Fibroblast of skin of right biceps (primary cell): Measurements from ENCODE around the gene AGAP1.
"Not testable (repeated sequence)": the region's sequence is repeated elsewhere in the genome, so short reads cannot be mapped to it uniquely, and the experiment has no call there.

ENCODE experiments used
- DNase-seq: peaks from one replicate; pipeline ENCODE4 v3.0.0-alpha.2; 2013

Gene AGAP1

DNA sequence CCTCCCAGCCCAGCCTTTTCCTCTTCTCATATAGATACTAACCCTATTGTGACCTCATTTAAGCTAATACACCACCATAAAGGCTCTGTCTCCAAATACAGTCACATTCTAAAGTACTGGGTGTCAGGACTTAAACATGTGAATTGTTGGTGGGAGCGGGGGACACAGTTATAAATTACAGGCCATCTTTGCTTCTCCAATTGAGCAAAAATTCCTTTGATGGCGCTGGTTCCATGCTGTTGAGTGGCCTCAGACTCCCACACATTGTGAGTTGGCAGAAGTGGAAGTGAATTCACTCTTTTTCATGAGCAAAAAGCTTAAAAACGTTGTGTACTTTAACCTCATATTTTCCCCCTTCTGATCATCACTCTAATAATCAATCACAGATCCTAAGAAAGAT is 628.4 kb downstream of the AGAP1 start:
- DNase-seq: no peak

DNA sequence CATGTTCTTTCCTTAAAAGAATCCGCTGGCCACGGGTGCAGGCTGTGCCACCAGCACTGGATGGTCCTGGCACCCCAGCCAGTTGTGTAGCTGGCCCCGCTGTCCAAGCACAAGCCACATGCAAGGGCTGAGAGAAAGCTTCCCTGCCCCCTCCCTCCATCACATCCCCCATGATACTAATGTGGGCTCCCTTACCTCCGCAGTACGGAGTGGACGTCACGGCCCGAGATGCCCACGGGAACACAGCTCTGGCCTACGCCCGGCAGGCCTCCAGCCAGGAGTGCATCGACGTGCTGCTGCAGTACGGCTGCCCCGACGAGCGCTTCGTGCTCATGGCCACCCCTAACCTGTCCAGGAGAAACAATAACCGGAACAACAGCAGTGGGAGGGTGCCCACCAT is 629.9 kb downstream of the AGAP1 start:
- DNase-seq: no peak

DNA sequence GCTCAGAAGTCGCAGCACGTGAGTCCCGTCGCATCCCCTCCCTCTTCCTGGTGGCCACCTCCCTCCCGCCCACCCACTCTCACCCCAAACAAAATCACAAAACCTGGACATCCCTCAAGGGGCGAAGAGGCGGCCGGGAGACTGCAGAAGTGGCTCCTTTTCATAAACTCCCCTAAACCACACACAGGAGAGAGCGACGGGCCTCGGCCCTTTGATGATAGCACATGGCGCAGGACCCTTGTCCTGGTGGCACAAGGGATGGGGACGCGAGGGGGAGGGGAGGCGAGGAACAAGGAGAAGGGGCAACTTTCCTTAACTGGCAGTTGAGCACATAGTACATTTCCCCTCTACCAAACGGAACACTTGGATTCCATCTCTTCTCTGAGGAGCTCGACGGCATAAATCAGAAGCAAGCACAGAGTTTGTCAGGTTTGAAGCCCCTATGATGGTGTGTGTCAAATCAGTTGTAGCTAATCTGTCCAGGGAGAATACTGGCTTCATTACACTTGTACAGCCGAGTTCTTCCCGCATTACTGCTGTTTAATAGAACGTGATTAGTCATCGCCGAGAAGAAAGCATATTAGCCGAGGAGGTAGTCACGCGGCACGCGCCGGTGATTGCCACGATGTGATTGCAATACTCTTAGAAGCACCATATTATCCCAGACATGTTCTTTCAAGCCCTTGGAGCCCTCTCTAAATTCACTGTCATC is 630.5 kb downstream of the AGAP1 start:
- DNase-seq: no peak

DNA sequence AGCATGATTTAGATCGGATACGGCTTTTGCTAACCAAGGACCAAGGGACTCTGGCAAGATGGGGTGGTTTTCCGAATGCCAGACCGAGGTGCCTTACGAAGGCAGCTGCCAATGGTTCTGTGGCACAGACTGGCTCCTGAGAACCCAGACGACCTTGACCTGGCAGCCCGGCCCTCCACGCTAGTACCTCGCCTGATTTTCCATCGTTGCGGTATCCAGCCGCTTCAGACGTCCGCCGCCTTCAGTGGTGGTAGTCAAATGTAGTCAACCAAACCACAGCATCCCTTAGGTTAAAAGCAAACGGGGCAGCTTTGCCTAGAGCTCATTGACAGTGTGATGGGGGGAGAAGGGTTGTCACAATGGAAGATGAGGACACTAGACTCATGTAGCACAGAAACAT is 631.7 kb downstream of the AGAP1 start:
- no peak for DNase-seq

DNA sequence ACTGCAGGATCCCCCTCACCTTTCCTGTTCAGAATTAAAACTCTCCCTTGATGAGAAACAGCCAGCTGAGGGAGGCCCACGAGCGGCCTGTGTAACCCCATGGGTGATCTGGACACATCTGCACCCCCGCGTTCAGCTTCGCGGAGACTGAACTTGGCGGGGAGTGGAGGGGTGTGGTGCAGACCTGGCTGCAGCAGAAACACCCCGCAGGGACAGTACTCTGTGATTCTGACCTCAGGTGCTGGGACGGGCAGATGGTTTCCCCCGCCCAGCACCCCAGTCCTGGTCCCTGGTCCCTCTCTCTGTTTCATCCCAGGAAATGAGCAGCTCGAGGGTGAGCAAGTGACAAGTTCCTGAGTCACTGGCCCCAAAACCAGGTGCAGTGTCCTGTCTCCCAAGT is 633.2 kb downstream of the AGAP1 start:
- no peak for DNase-seq

DNA sequence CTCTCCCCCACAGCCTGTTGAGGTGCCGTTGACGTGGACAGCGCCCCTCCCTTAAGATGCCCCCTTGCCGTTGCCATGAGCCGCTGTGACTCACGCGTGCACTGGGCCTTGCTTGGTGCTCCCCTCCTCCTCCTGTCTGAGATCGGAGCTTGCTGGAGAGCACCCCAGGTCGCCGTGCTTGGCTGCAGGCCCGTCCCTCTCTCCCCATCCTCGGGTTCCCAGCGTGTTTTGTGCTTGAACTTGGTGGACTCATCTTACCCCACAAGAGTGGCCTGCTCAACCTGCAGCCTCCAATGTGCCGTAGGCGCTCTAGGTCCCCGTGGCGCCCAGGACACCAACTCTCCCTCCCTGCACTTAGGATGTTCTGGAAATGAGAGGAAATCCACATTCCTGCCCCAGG is 634.5 kb downstream of the AGAP1 start:
- no peak for DNase-seq

DNA sequence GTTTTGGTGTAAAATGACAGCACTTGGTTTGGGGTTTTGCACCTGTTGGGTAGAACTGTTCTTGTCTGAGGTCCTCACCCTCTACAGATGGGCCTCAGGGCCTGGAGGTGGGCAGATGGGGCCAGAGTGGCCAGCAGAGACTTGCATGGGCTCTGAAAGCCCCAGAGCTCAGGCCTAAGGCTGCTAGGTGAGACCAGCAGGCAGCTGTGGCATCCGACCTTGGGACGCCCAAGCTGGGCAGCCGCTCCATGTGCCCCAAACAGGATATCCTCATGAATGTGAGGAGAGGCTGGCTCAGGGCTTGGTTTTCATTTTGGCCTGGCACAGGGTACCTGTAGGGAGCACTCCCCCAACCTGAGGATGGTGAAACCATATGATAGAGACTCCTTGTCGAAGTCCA is 636.1 kb downstream of the AGAP1 start:
- DNase-seq: no peak

DNA sequence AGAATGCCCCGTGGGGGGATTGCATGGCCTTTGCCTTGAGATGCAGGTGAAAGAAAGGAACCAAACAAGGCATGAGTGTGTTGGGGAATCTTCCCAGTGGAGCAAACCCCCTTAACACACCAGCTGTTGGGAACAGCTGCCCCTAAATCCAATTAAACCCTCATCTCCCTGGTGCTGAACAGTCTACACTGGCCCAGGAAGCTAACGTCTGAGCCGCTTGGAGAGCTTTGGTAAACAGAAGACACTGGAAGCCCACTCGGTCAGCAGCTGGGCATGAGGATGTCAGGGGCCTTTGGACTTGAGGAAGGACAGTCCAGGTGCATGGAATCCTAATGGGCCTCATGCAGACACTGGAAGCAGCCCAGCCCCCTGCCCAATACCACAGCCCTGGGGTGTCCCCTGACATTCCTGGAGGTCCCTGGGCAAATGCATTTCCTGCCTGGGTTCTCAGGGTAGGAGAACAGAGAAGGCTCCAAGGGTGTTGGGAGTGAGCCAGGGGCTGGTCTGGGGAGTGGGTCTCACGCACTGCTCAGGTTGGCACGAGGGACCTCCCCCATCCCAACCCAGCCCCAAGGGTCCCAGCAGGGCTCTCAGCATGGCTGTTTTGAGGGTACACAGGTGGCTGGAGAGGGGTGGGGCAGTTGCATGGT is 636.6 kb downstream of the AGAP1 start:
- no peak for DNase-seq

DNA sequence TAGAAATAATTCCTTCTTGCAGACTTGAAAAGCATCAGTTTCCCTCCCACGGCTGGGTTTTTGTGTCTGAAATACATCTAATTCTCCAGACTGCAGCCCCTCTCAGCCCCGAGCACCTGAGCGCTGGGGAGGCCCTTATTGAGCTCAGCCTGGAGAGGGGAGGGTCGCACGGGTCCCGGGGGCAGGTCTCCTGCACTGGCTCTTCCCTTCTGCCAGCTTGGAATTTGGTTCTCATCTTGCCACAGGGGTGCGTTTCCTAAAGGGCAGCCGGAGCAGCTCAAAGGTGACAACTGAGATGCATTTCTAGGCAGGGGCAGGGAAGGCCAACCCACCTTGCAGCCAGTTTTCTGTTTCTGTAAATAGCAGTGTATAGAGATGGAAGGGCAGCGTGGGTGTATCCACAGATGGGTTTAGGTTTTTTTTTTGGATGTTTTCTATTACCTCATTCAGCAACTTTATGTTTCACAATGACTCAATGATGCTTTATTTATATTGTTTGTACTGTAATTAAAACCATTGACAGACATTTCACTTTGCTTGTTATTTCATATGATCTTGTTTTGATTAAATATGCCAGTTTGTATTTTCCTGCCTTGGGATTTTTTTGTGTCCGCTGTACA is 637.3 kb downstream of the AGAP1 start:
- no peak for DNase-seq

DNA sequence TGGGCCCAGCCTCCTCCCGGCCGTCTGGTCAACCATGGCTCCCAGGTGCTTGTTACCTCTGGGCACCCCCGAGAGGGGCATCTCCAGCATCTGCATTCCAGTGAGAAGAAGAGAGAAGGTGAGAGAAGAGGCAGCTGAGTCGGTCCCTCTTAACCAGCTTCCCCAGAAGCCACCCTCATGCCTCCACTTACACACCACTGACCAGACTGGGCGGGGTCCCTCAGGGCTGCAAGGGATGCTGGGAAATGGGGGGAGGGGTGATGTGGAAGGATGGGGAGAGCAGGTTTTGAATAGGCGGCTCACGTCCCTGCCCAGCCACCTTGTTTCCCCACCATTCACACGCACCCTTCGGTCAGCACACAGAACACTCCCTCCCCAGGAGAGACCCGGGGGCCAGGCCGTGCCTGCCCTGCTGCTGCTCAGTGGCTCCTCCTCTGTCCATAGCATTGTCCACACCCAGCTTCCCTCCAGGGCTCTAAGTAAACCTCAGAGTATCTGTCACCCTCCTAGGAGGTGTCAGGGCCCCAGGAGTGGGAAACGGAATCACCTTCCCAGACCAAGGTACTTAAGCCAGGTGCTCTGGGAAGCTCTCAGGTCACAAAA is 639.7 kb downstream of the AGAP1 start:
- DNase-seq: no peak

DNA sequence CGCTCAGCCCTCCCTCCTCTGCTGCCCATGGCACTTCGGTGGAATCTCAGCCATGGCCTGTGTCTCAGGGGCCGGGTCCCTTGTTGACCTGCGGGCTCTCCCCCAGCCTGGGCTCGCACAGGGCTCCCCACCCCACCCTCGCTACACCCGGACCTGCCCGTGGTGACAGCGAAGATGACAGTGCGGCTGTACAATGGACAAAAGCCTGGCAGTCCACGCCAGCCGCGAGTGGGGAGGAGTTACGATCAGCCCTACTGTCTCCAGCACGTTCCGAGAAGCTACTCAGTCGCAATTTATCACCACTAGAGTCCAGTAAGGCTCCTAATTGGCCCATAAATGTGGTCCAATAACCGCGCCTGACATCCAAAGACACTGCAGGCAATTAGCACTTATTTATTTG is 642.7 kb downstream of the AGAP1 start:
- DNase-seq: no peak

DNA sequence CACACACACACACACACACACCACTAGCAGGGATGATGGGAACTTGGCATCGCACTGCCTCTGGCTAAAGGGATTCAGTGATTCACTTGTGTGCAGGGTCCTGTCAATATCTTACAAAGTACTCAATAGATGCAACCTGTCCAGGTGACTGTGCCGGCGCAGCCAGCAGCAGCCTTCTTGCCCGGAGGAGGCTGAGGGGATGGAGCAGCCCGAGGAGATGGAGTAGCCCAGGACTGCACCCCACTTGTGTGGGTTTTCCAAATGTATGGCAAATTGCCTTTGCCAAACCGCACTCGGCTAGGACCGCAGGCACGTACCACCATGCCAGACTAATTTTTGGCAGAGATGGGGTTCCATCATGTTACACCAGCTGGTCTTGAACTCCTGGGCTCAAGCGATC is 643.2 kb downstream of the AGAP1 start:
- no peak for DNase-seq

DNA sequence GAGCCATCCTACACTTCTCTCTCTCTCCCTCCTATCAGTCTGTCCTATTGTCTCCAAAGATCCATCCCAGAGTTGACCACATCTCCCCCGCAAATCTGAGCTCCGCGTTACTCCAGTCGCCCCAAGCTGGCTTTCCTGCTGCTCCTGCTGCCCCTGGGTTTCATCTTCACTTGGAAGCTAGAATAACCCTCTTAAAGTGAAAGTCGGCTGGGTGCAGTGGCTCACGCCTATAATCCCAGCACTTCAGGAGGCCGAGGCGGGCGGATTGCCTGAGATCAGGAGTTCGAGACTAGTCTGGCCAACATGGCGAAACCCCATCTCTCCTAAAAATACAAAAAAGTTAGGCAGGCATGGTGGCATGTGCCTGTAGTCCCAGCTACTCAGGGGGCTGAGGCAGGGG is 647.8 kb downstream of the AGAP1 start:
- not testable (repeated sequence) for DNase-seq

DNA sequence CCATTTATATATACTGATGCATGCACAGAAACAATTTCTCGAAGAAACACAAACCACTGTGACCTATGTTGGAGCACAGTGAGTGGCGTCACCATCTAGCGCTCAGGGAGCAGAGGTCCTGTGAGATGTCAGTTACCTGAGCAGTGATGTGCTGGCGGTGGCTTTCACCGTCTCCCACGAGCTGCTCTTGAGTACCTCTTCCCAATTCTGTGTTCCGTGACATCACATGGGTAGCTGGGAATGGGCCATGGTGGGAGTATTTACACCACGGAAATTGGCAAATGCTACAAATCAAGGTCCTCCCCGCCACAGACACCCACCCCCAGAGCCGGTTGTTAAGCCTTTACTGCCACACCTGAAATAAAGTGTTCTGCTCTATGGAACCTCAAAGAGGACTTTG is 650.0 kb downstream of the AGAP1 start:
- no peak for DNase-seq

DNA sequence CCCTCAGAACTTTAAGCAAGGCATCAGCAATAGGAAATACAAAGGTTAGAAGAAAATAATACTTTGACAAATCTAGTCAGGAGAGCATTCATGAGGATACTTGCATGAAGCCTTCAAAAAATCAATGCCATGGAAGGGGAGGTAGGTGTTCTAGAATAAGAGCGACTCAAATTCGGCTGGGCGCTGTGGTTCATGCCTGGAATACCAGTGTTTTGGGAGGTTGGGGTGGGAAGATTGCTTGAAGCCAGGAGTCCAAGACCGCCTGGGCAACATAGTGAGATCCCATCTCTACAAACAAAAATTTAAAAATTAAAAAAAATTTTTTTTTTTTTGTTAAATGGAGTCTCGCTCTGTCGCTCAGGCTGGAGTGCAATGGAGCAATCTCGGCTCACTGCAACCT is 652.6 kb downstream of the AGAP1 start:
- DNase-seq: no peak

DNA sequence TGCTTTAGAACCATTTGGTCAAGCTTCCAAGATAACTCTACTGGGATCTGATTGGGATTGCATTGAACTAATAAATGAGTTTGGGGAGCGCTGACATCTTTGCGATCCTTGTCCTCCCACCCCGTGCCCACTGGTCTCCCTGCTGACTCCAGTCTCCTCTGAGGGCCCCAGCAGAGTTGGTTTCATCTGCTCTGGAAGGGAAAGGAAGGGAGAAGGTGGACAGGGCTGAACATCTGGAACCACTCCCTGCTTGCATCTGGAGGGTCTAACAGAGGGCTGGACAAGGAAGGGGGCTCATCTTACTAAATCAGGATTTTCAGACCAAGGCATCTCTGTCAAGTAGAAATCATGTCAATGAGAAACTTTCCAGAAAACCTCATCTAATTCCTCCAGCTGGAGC is 661.6 kb downstream of the AGAP1 start:
- no peak for DNase-seq

DNA sequence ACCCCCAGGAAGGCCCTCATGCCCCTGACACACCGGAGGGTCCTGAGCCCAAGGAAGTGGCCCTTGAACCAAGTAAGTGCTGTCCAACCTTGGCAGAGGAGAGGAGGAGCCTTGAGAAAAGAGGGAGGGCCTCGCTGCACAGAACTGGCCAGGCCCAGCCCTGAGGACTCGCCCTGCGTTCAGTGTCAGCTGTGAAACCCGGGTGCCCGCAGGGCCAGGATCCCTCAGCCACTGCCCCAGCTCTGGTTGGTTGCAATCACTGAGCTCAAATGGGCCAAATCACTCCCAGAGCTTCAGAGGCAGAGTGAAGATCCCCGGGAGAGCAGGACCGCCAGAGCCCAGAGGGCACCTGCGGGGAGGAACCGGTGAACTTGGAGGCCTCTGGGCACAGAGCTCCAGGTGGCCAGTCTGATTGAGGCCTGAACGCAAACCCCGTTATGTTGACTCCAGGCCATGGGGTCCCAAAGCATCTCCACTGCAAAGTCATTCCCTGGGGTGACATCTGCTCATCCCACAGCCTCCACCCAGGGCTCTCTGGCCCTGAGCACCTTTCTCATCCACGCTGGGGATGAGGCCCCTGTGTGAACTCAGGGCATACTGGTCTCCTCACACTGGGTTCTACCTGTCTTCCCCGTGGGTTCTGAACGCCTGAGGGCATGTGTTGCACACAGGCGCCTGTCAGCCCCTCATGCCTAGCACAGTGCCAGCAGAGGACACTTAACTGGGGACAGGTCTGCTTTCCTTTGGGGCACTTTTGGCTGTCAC is 662.4 kb downstream of the AGAP1 start:
- DNase-seq: no peak

DNA sequence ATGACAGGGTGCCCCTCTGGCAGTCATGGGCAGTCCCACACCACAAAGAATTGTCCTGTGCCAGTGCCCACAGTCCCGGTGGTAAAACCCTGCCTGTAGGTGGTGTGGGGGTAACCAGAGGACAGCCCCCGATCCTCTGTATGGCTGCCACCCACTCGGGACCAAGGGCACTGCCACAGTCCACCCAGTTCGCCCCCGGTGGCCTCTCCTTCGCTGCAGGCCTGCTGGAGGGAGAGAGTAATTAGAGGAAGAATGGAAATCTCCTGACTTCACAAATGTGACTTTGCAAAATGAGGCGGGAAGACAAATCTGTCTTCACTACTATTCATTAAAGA is 663.0 kb downstream of the AGAP1 start:
- no peak for DNase-seq

DNA sequence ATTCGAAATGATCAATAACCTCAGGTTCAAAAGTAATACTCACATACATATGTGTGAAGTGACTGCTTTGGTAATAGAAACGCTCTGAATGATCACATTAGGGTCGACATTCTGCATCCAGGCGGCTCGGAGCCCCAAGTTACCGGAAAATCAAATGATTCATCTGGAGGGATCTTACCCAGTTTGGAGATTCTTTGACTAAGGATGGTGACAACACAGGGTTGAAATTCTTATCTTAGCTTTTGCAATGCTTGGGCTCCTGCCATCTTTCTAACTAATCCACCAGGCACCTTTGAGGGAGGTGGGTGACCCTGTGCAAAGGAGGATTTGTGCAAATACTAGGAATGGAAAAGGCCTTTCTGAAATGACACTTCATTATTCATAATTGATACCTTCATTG is 663.5 kb downstream of the AGAP1 start:
- no peak for DNase-seq

DNA sequence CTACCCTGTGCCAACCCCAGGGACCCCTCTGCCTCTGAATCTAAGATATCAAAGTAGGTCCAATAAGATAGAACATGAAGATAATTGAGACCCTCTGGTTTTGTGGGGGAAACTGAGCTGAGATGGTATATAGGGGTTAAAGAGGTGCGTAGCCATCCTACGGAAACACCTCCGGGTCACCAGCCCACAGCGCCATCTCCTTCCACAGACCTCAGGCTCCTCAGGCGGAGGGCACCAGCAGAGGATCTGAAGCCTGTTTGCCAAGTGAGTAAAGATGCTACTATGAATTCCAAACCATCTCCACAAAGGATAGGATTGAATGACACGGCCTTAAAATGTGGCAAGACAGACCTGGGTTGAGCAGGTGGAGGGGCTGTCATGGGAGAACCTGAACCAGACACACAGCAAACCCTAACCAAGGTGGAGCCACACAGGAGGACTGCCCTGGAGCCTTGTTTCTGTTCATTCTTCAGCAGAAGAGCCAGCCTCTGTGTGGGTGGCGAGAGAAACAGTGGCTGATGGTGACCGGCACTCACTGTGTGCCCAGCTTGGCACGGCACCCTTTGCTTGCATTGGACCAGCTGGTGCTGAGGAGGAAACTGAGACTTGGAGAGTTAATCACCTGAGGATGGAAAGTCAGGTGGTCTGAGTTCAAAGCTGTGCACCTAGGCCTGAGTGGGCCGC is 664.1 kb downstream of the AGAP1 start:
- no peak for DNase-seq

DNA sequence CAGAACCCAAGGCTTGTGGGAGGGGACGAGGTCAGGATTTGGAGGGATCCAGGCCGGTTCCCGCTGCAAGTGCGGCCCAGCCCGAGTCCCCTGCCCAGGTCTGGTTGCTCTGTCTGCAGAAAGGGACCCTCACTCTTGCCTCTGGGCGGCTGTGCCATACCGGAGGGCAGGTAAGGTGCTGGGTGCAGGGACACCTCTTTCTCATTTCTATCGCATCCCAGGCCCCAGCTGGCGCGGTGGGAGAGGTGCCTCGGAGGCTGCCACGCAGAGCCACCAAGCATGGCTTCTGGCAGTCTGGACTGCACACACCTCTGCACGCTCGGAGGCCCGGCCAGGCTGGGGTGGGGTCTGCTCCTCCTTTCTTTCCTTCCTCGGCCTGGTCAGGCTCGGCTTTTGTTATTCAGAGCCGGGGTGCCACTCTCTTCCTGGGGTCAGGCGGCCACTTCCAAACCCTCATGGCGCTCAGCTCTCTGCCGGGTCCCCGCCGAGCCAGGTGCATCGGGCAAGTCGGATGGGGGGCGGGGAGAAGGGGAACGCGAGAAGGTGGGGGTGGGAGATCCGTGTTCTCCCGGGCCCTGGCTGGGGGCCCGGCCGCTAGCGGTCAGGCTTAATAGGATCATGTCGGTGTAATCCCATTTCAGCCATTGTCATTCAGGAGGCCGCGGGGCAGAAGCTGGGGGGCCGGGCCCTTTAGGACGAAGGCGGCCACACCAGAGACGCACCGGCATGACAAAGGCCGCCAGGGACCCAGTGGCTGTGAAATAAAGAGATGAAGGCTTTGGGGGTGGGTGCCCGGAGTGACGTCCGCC is 665.3 kb downstream of the AGAP1 start:
- no peak for DNase-seq

DNA sequence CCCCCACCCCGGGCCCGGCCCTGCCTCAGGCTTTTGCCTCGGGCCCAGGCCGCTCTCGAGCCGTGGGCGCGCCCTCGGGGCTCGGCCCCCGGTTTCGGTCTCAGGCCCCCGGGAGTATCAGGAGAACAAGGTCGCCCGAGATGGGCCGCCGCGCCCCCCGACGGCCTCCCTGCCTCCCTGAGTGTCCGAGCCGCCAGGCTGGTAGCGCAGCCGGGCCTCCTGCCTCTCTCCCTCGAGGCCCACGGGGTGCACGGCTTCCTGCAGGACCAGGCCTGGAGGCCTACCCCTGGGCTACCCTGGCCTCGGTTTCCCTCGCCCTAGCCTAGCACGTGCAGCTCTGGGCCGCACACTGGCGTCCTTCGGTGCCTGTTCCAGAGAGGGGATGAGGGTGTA is 665.9 kb downstream of the AGAP1 start:
- no peak for DNase-seq
